Neural cell (in vitro differentiated cells): ENCODE results near the gene NOTCH2.
"Not testable (repeated sequence)": the region's sequence is repeated elsewhere in the genome, so short reads cannot be mapped to it uniquely, and the experiment has no call there.

Experiments used
- CTCF ChIP-seq: fragments of 450-650 bp; IDR thresholded peaks from 2 replicates; pipeline ENCODE4 v1.5.1; 2014; ENCODE audit warnings: antibody characterized with exemption, mild to moderate bottlenecking, moderate library complexity; ENCODE audit not compliant: poor library complexity, severe bottlenecking
- EP300 ChIP-seq: fragments of 450-650 bp; conservative IDR thresholded peaks from 2 replicates; pipeline ENCODE4 v1.6.1; 2014; ENCODE audit warnings: antibody characterized with exemption, mild to moderate bottlenecking, moderate library complexity; ENCODE audit not compliant: poor library complexity, severe bottlenecking
- RAD21 ChIP-seq: fragments of 450-650 bp; conservative IDR thresholded peaks from 2 replicates; pipeline ENCODE4 v1.6.1; 2014; ENCODE audit warnings: antibody characterized with exemption, mild to moderate bottlenecking, moderate library complexity
- SMC3 ChIP-seq: fragments of 450-650 bp; conservative IDR thresholded peaks from 2 replicates; pipeline ENCODE4 v1.6.1; 2014; ENCODE audit warnings: antibody characterized with exemption, mild to moderate bottlenecking, moderate library complexity; ENCODE audit not compliant: poor library complexity
- TAF1 ChIP-seq: IDR thresholded peaks from 2 replicates; pipeline ENCODE4 v1.6.1; 2012; ENCODE audit warnings: low read depth

GRCh38 chr1:120103768-120104167, 34.3 kb upstream of the NOTCH2 start:
- not testable (repeated sequence) for TF ChIP-seq CTCF, TAF1, EP300, RAD21, SMC3
